Measurements from ENCODE around the gene C1QTNF9.

GRCh38 chr13:24307211-24308067, 1.9 kb upstream of the C1QTNF9 start:
- TF ChIP-seq EP300 (IDR thresholded peaks at IDR 0.05; ENCODE audit: borderline replicate concordance), result no peak
- no peak for TF ChIP-seq TAF1 (IDR thresholded peaks at IDR 0.05; ENCODE audit: low read depth)
- TF ChIP-seq MAX (IDR thresholded peaks at IDR 0.05), result no peak
